Measurements from ENCODE around the gene CORO7.

The CORO7 gene

GRCh38 chr16:4416200-4417032 is at the start of gene CORO7:
Gene CORO7, minus strand, starts transcription at chr16:4416596. Its CDS starts 78 bp downstream, at chr16:4416518.
- TF ChIP-seq, protein P1, sequence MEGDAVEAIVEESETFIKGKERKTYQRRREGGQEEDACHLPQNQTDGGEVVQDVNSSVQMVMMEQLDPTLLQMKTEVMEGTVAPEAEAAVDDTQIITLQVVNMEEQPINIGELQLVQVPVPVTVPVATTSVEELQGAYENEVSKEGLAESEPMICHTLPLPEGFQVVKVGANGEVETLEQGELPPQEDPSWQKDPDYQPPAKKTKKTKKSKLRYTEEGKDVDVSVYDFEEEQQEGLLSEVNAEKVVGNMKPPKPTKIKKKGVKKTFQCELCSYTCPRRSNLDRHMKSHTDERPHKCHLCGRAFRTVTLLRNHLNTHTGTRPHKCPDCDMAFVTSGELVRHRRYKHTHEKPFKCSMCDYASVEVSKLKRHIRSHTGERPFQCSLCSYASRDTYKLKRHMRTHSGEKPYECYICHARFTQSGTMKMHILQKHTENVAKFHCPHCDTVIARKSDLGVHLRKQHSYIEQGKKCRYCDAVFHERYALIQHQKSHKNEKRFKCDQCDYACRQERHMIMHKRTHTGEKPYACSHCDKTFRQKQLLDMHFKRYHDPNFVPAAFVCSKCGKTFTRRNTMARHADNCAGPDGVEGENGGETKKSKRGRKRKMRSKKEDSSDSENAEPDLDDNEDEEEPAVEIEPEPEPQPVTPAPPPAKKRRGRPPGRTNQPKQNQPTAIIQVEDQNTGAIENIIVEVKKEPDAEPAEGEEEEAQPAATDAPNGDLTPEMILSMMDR (IDR thresholded peaks at IDR 0.05; ENCODE audit: control extremely low read depth, extremely low read depth, low read depth, missing control alignments) = no peak
- POLR2A ChIA-PET = interaction anchor here (0.6 to 1.6 kb wide), 3 partner anchors 11 to 90 kb away, joined by 3 to 4 read pairs (median 3); no protein-coding TSS in a partner anchor
- CTCF ChIA-PET = interaction anchor here (0.9 to 8.7 kb wide), 3 partner anchors 10 to 162 kb away, joined by 3 to 89 read pairs (median 5); no protein-coding TSS in a partner anchor
- peak; percentile 97 for DNase-seq (ENCODE audit: extremely low spot score)

DNA sequence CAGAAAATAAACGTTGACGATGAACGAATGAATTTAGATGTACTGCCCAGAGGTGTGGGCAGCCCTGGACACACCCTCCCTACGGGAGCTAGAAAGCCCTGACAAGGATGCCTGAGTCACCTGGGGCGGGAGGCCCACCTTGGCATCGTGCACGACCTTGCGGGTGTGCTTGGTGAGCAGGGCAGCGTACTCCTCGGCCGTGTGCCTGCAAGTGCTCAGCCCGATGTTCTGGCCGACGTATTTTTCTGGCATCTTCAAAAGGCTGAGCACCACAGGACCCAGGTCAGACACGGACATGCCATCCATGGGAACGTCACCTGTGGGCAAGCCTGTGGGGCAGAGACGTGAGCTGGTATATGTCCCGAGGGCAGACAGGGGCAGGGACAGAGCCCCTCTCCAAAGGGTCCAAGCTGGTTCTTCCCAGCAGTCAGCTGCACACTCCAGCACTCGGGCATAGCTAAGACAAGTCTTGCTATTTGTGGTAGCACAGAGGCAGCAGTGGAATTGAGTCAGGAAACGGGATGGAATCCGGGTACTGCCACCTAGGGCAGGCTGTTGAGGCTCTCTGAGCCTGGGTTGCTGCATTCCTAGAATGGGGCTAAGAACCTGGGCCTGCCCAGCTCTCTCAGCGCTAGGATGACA is 47.2 kb upstream of the CORO7 start:
- POLR2A ChIA-PET = no interaction called here
- DNase-seq (ENCODE audit: extremely low spot score) = no peak
- CTCF ChIA-PET = interaction anchor here (0.9 to 2.2 kb wide), 2 partner anchors 7 to 12 kb away, joined by 3 to 7 read pairs; partner anchors contain the start of genes HMOX2 and NMRAL1
- TF ChIP-seq, protein P1 (IDR thresholded peaks at IDR 0.05; ENCODE audit: control extremely low read depth, extremely low read depth, low read depth, missing control alignments) = no peak

DNA sequence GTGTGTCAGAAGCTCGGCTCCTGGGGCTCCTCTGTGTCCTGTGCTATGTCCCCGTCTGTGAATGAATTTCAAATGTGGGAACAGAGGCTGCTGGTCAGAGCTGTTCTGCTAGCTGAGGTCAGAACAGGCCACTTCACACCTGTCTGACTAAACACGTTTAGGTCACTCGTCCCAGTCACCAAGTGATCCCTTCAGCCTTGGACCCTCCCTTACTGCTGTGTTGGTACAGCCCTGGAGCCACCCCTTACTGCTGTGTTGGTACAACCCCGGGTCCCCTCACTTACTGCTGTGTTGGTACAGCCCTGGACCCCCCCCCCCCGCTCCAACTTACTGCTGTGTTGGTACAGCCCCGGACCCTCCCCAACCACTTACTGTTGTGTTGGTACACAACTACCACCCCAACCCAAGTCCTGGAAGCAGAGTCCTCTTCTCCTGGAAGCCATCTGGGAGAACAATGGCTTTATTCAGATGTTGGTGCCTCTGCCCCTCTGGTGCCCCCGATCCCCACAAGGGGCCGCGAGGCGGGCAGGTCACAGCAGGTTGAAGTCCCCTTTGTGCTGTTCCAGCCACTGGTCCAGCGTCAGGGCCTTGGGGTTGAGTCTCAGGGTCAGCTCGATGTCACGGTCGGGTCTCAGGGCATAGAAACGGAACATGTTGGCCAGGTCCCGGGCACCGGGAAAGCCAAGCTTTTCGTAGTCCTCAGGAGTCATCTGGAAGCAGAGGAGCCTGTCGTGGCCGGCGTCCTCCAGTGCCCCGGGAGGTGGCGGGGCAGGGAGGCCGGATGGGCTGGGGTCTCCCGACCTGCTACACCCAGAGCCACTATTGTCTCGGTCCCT is 45.1 kb upstream of the CORO7 start:
- POLR2A ChIA-PET = no interaction called here
- CTCF ChIA-PET = interaction anchor here (1.5 kb wide), 1 partner anchor 11 kb away, joined by 7 read pairs; no protein-coding TSS in a partner anchor
- TF ChIP-seq, protein P1 (IDR thresholded peaks at IDR 0.05; ENCODE audit: control extremely low read depth, extremely low read depth, low read depth, missing control alignments) = no peak
- no peak for DNase-seq (ENCODE audit: extremely low spot score)

- DNase-seq (ENCODE audit: extremely low spot score) = no peak
- TF ChIP-seq, protein P1 (IDR thresholded peaks at IDR 0.05; ENCODE audit: control extremely low read depth, extremely low read depth, low read depth, missing control alignments) = no peak
- CTCF ChIA-PET = interaction anchor here (1.5 kb wide), 1 partner anchor 11 kb away, joined by 7 read pairs; no protein-coding TSS in a partner anchor
- POLR2A ChIA-PET = no interaction called here
Measured at GRCh38 chr16:4460936-4461249, 44.5 kb upstream of the CORO7 start.

DNA sequence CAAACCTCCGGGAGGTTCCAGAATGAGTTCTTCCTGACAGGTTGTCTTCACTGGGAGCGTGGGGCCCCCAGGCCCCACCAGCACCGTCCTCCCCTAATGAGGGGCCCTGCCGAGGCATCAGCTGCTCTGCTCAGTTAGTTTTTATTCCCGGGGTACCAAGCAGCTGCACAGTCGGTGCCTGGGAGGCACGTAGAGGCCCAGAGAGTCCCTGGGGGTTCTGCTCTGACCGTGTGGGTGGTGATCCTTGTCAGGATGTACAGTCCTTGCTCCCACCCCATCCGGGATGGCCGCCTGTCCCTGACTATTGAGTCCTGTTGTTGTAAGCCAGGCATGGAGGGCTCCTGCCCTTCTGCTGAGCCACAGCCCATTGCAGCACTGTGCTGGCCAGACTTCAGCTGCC is 39.6 kb upstream of the CORO7 start:
- POLR2A ChIA-PET = no interaction called here
- no peak for DNase-seq (ENCODE audit: extremely low spot score)

More for the DNA sequence above, 39.6 kb upstream of the CORO7 start:
- CTCF ChIA-PET = no interaction called here
- TF ChIP-seq, protein P1 (IDR thresholded peaks at IDR 0.05; ENCODE audit: control extremely low read depth, extremely low read depth, low read depth, missing control alignments) = no peak
